H54 (cell line): ENCODE measurements around the gene LSS.
"Not testable (repeated sequence)": the region's sequence is repeated elsewhere in the genome, so short reads cannot be mapped to it uniquely, and the experiment has no call there.

Experiments
- DNase-seq: peaks from one replicate; pipeline ENCODE4 v3.0.0; 2011; ENCODE audit warnings: low spot score, mixed read lengths; ENCODE audit not compliant: insufficient read length
- FAIRE-seq: peaks from 3 replicates; lab custom pipeline; 2011; peaks lifted over from hg19 to GRCh38; lab: Jason Lieb, UNC
- POLR2A ChIP-seq: IDR thresholded peaks from 2 replicates; pipeline ENCODE4 v1.6.1; 2011; ENCODE audit warnings: low read depth, mild to moderate bottlenecking, low read length

LSS gene

GRCh38 chr21:46180079-46180722 is 48.4 kb downstream of the LSS start:
- DNase-seq: no peak

GRCh38 chr21:46179708-46180078 is 48.9 kb downstream of the LSS start:
- FAIRE-seq (no peak), DNase-seq (no peak)
- no peak for TF ChIP-seq POLR2A

More at GRCh38 chr21:46180079-46180722, 48.4 kb downstream of the LSS start:
- FAIRE-seq: no peak
- TF ChIP-seq POLR2A: no peak

DNA sequence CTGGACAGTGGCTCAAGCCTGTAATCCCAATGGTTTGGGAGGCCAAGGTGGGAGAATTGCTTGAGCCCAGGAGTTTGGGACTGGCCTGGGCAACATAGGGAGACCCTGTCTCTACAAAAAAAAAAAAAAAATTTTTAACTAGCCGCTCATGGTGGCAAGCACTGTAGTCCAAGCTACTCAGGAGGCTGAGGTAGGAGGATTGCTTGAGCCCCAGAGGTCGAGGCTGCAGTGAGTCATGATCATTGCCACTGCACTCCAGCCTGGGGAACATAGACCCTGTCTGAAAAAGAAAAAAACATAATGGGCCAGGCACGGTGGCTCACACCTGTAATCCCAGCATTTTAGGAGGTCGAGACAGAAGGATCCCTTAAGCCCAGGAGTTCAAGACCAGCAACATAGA is 49.6 kb downstream of the LSS start:
- FAIRE-seq (no peak), DNase-seq (no peak)
- TF ChIP-seq POLR2A: no peak

DNA sequence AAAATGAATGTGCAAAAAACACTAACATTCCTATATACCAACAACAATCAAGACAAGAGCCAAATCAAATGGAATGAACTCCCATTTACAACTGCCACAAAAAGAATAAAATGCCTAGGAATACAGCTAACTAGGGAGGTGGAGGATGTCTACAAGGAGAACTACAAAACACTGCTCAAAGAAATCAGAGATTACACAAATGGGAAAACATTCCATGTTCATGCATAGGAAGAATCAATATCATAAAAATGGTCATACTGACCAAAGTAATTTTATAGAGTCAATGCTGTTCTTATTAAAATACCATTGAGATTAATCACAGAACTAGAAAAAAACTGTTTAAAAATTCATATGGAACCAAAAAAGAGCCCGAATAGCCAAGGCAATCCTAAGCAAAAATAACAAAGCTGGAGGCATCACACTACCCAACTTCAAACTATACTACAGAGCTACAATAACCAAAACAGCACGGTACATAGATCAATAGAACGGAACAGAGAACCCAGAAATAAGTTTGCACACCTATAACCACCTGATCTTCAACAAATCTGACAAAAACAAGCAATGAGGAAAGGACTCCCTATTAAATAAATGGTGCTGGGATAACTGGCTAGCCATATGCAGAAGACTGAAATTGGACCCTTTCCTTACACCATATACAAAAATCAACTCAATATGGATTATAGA is 52.0 kb downstream of the LSS start:
- not testable (repeated sequence) for DNase-seq, FAIRE-seq

- no peak for TF ChIP-seq POLR2A
- FAIRE-seq (no peak), DNase-seq (no peak)
Measured at GRCh38 chr21:46173573-46173972, 55.0 kb downstream of the LSS start.

DNA sequence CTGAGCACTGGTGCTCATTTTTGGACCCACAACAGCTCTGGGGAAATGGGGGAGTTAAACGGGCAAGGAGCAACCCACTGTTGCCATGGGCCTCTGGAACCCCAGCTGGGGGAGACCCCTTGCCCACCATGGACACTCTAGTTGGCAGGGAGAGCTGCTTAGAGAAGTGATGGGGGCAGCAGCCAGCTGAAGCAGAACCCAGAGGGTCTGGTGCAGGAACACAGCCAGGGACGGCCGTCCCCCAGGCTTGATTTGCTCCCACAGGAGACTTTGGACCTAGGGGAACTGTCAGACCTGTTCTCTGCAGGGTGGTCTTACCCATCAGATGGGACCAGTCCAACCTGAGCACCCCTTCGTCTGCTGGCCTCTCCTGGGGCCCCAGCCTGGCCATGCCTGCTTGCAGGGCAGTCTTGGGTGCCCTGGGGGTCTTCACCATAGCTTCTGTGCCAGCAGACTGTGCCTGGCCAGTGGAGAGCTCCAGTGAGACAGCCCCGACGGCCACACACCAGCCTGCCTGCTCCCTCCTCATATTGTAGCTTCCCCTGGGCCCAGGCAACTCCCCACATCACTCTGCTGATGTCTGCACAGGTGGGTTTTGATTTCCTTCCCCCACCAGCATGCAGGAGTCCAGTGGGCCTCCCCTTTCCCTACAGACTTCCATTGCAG is 55.6 kb downstream of the LSS start:
- no peak for DNase-seq
- FAIRE-seq: no peak
- TF ChIP-seq POLR2A: no peak

DNA sequence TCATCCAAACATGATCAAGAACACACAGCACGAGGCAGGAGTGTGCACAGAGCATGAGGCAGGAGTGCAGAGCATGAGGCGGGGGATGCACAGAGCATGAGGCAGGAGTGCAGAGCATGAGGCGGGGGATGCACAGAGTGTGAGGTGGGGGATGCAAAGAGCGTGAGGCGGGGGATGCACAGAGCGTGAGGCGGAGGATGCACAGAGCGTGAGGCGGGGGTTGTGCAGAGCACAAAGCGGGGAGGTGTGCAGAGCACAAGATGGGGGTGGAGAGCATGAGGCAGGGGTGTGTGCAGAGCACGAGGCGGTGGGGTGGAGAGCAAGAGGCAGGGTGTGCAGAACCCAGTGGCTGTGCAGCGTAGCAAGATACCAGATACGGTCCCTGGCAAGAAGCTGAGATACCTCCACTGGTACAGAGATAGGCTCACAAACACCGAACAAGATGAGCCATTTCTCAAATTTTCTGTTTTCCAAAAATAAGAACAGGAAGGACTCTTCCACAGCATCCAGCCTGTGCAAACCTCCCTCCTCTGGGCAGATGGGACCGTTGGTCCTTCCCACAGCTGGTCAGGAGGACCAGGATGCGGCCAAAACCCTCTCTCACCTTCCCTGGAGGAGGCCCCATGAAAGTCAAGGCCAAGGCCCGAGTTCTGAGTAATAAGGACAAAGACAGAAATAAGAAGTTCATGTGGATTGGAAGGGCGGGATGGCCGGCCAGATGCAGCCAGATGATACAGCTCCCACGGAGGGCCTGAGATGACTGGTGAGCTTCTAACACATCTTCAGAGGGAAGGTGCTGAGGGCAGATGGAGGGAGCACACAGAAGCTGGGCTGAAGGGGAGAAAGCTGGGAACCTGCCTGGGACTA is 56.3 kb downstream of the LSS start:
- no peak for TF ChIP-seq POLR2A
- FAIRE-seq: no peak

GRCh38 chr21:46171585-46171984 is 57.0 kb downstream of the LSS start:
- TF ChIP-seq POLR2A: no peak
- FAIRE-seq: no peak

More for the DNA sequence above, 56.3 kb downstream of the LSS start:
- DNase-seq: no peak

DNA sequence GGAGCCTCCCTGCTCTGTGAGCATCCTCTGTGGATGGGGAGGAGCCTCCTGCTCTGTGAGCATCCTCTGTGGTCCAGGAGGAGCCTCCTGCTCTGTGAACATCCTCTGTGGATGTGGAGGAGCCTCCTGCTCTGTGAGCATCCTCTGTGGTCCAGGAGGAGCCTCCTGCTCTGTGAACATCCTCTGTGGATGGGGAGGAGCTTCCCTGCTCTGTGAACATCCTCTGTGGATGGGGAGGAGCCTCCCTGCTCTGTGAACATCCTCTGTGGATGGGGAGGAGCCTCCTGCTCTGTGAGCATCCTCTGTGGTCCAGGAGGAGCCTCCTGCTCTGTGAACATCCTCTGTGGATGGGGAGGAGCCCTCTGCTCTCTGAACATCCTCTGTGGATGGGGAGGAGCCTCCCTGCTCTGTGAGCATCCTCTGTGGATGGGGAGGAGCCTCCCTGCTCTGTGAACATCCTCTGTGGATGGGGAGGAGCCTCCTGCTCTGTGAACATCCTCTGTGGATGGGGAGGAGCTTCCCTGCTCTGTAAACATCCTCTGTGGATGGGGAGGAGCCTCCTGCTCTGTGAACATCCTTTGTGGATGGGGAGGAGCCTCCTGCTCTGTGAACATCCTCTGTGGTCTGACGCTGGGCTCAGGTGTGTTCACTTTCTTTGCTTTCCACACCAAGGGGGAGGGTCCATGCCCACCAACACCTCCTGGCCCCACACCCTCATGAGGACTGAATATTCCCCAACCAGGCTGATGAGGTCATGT is 58.0 kb downstream of the LSS start:
- FAIRE-seq, DNase-seq: not testable (repeated sequence)

More at GRCh38 chr21:46171585-46171984, 57.0 kb downstream of the LSS start:
- DNase-seq: no peak

GRCh38 chr21:46168659-46169386 is 59.8 kb downstream of the LSS start:
- FAIRE-seq (no peak), DNase-seq (no peak)
- TF ChIP-seq POLR2A: no peak

- DNase-seq (no peak), FAIRE-seq (no peak)
- no peak for TF ChIP-seq POLR2A
Measured at GRCh38 chr21:46168238-46168637, 60.3 kb downstream of the LSS start.

GRCh38 chr21:46165098-46165497 is 63.5 kb downstream of the LSS start:
- no peak for FAIRE-seq
- DNase-seq: no peak
- TF ChIP-seq POLR2A: no peak
